HG03457 (cell line): ENCODE results near the gene SPON1.

Source experiments
- ATAC-seq: cut with Tn5 transposase; IDR thresholded peaks from one replicate; pipeline ENCODE4 v1.9.1; 2021; ENCODE audit warnings: moderate number of reproducible peaks; ENCODE audit not compliant: unreplicated experiment

SPON1 gene

DNA sequence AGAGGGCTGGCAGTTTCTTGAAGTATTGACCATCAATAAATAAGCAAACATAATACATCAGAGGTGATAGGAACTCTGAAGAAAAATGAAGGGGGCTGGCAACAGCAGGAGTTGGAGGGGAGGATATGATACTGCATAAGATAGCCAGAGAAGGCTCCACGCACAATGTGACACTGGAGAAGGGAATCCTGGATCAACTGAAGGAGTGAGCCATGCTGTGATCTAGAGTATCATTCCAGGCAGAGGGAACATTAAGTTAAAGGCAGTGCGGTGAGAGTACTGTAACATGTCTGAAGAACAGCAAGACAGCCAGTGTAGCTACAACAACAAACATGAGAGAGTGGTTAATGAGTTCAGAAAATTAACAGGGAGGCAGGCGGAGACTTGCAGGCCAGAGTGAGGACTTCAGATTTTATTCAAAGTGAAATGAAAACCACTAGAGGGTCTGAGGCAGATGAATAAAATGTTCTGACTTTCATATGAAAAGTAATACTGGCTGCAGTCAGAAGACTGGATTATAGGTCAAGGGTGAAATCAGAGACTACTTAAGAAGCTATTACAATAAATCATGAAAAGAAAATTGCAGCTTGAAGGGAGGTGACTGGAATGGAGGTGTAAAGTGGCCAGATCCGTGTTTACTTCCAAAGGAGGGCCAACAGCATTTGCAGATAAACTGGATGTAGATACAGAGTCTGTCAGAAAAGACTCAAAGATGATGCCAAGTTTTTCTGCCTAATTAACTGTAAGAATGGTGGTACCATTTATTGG, 347.1 kb downstream of the SPON1 start:
- ATAC-seq, result no peak

GRCh38 chr11:14310679-14311078, 348.2 kb downstream of the SPON1 start:
- no peak for ATAC-seq

DNA sequence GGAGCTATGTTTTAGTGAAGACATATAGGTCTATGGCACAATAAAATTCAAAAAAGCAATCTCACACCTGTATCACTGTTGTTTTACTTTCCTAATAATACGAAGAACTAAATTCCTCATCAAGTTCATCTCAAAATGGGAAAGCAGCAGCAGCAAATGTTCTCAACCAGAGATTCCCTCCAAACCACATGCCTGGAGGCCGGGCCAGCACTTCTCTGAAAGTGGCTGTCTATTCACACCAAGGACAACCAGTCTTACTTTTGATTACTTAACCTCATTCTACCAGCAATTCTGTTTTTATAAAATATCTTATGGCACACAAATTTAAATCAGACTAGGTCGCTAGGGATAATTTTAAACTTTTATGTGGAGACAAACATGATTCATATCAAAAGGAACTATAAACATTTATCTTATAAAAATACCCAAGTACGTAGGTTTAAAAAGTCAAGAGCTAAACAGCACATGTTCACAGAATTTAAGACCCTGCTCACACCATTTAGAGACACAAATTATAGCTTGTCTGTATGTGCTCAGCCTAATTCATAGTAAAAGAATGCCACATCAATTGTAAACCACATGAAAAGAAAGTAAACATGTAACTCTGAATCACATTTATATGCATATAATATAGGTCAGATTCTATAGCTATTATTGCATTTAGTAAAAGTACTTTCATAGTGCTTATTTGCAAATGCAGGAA, 350.4 kb downstream of the SPON1 start:
- no peak for ATAC-seq

DNA sequence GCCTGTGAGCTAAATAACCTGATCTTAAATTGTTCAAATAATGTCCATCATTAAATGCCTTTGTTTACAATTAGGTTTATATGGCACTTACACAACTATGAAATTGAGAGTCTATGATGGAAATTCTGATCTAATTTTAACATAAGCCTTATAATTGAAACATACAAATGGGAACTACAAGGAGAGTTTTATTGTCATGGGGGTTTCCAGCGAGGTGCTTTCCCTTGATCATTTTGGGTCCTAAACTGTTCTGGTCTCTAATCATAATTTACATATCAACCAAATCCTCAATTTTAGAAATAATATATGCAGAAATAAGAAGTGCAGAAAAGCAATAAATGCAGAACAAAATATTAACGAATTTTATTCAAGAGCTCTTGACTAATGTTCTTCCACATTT, 351.6 kb downstream of the SPON1 start:
- ATAC-seq, result no peak

GRCh38 chr11:14315130-14315529, 352.6 kb downstream of the SPON1 start:
- ATAC-seq, result peak; percentile 31
